CD4-positive, alpha-beta T cell treated with Interleukin-21 for 1 hour (primary cell): Measurements from ENCODE around the gene SNAP47.

Source experiments
- DNase-seq: peaks from one replicate; pipeline ENCODE4 v3.0.0-alpha.2; 2020

SNAP47 gene

GRCh38 chr1:227732586-227733308 is 2.5 kb upstream of the SNAP47 start:
- no peak for DNase-seq

GRCh38 chr1:227733309-227733705 is 1.9 kb upstream of the SNAP47 start:
- no peak for DNase-seq

GRCh38 chr1:227733751-227734545 is 1.3 kb upstream of the SNAP47 start:
- no peak for DNase-seq

- no peak for DNase-seq
Observed at GRCh38 chr1:227734546-227734855, 734 bp upstream of the SNAP47 start.

GRCh38 chr1:227735539-227736285 is 477 bp downstream of the SNAP47 start:
- no peak for DNase-seq

- DNase-seq: no peak
Observed at GRCh38 chr1:227736814-227737432, 1.7 kb downstream of the SNAP47 start.

GRCh38 chr1:227738820-227739219 is 3.6 kb downstream of the SNAP47 start:
- no peak for DNase-seq

GRCh38 chr1:227739636-227740035 is 4.4 kb downstream of the SNAP47 start:
- DNase-seq: no peak

GRCh38 chr1:227740401-227740960 is 5.2 kb downstream of the SNAP47 start:
- no peak for DNase-seq

- DNase-seq: no peak
Observed at GRCh38 chr1:227741166-227741870, 6.1 kb downstream of the SNAP47 start.

GRCh38 chr1:227742738-227743715 is 7.8 kb downstream of the SNAP47 start:
- no peak for DNase-seq

GRCh38 chr1:227744668-227745067 is 9.4 kb downstream of the SNAP47 start:
- DNase-seq: no peak

GRCh38 chr1:227745568-227746265 is 10.5 kb downstream of the SNAP47 start:
- no peak for DNase-seq

GRCh38 chr1:227746676-227747075 is 11.4 kb downstream of the SNAP47 start:
- DNase-seq: no peak

GRCh38 chr1:227747382-227747781 is 12.1 kb downstream of the SNAP47 start:
- no peak for DNase-seq

GRCh38 chr1:227747948-227748495 is 12.8 kb downstream of the SNAP47 start:
- DNase-seq: no peak

- DNase-seq: peak; percentile 55
Observed at GRCh38 chr1:227748496-227749182, 13.4 kb downstream of the SNAP47 start.

- DNase-seq: no peak
Observed at GRCh38 chr1:227749225-227749624, 14.0 kb downstream of the SNAP47 start.

GRCh38 chr1:227749916-227750710 is 14.9 kb downstream of the SNAP47 start:
- DNase-seq: no peak
